ENCODE results near the gene KLK14.

KLK14 gene, protein sequence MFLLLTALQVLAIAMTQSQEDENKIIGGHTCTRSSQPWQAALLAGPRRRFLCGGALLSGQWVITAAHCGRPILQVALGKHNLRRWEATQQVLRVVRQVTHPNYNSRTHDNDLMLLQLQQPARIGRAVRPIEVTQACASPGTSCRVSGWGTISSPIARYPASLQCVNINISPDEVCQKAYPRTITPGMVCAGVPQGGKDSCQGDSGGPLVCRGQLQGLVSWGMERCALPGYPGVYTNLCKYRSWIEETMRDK

DNA sequence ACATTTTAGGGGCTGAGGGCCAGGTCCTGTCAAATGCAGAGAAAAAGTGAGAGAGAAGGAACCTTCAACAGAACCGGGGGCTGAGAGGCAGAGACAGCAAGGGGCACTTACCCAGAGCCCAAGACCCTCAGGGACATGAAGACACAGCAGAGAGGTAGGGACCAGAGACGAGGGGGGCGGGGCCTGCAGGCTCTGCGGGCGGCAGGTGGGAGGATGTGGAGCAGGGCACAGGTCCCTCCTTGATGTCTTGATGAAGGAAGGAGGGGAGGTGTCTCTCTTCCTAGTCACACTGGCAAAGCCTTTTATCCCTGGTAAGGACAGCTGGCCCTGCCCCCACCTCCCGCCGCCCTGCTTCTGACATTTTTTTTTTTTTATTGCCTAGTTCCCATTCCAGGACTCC lies at the start of gene KLK14:
Gene KLK14 (minus strand): TSS at position 277 of the 400 bp plus-strand sequence. CDS start 273 bp downstream, at position 4.
- DNase-seq (ENCODE audit: low read depth) = no peak

DNA sequence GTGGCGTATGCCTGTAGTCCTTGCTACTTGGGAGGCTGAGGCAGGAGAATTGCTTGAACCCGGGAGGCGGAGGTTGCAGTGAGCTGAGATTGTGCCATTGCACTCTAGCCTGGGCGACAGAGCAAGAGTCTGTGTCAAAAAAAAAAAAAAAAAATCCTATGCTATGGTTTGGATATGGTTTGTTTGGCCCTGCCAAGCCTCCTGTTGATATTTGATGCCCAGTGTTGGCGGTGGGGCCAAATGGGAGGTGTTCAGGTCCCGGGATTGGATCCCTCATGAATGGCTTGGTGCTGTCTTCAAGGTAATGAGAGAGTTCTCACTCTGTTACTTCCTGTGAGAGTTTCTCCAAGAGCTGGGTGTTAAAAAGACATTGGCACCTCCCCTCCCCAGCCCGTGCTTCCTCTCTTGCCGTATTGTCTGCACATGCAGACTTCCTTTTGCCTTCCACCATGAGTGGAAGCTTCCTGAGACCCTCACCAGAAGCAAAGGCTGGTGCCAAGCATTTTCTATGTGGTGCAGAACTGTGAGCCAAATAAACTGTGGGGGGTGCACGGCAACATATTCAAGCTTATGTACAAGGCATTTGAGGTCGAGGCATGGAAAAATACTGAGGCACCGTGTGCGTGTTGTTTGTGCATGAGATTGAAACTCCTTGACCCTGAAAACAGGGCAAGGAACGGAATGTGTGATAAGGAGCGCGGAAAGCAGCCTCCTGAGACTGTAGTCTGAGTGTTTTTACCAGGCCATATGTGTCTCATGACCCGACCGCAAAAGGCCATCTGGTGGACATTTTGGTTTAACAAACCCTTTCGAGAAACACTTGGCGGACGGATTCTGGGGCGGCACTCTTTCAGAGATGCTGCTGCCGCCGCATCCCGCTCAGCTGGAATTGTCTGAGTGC lies 49.3 kb upstream of the KLK14 start:
- no peak for DNase-seq (ENCODE audit: low read depth)

DNA sequence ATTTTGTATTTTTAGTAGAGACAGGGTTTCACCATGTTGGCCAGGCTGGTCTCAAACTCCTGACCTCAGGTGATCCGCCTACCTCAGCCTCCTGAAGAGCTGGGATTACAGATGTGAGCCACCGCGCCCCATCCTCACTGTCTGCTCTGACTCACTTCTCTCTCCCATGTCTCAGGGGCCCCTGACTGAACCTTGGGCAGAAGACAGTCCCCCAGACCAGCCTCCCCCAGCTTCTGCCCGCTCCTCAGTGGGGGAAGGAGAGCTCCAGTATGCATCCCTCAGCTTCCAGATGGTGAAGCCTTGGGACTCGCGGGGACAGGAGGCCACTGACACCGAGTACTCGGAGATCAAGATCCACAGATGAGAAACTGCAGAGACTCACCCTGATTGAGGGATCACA lies 47.0 kb upstream of the KLK14 start:
- no peak for DNase-seq (ENCODE audit: low read depth)

DNA sequence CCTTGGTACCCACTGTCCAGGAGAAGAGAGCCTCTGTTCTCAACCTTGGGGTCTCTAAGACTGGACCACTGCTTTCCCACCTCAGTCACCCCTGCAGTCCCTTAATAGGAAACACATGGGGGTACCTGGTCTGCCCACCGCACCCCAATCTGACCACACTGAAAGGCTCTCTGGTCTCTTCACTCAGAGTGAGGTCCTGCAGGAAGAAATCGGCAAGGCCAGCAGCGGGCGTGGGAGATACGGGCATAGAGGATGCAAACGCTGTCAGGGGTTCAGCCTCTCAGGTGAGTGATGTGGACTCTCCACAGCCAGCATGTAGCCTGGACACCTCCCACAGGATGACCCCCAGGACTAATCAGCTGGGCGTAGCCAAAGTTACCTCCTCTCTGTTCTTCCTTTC lies 45.5 kb upstream of the KLK14 start:
- DNase-seq (ENCODE audit: low read depth) = no peak

DNA sequence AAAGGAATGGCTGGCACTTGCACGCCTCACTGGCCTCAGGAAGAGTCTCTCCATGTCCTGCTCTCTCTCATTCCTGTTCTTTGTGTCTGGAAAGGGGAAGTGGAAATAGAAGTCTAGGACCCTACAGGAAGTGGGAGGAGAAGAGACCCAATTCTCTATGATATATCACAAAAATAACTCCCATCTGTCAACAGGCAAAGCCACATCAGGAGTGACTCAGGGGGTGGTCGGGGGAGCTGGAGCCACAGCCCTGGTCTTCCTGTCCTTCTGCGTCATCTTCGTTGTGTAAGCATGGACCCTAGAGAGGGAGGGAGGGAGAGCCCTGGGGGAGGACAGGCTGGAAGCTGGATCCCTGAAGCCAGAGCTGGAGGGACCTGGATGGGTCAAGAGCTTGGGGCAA lies 45.1 kb upstream of the KLK14 start:
- DNase-seq (ENCODE audit: low read depth) = no peak

DNA sequence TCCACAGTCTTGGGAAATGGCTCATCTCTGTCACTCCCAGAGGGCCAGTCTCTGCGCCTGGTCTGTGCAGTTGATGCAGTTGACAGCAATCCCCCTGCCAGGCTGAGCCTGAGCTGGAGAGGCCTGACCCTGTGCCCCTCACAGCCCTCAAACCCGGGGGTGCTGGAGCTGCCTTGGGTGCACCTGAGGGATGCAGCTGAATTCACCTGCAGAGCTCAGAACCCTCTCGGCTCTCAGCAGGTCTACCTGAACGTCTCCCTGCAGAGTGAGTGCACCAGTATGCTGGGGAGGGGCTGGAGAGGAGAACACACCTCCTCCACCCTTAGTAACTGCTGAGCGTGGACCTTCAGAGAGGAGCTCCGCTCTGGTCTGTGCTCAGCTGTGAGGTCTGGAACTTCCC lies 44.3 kb upstream of the KLK14 start:
- no peak for DNase-seq (ENCODE audit: low read depth)

DNA sequence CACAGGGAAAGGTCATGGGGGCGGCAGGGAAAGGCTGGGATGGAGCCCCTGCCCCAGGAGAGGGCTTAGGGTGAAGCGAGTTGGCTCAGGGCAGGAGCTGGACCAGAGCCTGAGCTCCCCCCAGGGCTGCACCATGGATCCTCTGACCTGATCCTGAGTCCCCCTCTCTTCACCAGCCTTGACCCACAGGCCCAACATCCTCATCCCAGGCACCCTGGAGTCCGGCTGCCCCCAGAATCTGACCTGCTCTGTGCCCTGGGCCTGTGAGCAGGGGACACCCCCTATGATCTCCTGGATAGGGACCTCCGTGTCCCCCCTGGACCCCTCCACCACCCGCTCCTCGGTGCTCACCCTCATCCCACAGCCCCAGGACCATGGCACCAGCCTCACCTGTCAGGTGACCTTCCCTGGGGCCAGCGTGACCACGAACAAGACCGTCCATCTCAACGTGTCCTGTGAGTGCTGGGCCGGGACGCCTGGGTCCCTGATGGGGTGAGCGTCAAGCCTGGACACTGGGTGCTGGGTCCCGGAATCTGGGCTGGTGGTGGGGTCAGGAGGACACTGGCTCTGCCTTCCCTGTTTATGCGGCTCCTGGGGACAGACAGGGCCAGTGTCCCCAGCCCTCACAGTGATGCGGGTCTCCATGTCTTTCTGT lies 42.9 kb upstream of the KLK14 start:
- no peak for DNase-seq (ENCODE audit: low read depth)

DNA sequence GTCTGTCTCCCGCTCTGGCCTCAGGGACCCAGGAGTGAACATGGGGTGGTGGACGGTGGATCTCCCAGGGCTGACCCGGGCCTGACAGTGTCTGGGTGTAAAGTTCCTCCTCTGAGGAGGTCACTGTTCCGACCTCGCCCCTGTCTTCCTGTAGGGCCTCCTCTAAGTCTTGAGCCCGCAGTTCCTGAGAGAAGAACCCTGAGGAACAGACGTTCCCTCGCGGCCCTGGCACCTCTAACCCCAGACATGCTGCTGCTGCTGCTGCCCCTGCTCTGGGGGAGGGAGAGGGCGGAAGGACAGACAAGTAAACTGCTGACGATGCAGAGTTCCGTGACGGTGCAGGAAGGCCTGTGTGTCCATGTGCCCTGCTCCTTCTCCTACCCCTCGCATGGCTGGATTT lies 42.0 kb upstream of the KLK14 start, which contains the start of gene SIGLEC9:
Gene SIGLEC9 (plus strand): TSS at position 178 of the 400 bp plus-strand sequence. CDS start 69 bp downstream, at position 247.
- DNase-seq (ENCODE audit: low read depth) = no peak

DNA sequence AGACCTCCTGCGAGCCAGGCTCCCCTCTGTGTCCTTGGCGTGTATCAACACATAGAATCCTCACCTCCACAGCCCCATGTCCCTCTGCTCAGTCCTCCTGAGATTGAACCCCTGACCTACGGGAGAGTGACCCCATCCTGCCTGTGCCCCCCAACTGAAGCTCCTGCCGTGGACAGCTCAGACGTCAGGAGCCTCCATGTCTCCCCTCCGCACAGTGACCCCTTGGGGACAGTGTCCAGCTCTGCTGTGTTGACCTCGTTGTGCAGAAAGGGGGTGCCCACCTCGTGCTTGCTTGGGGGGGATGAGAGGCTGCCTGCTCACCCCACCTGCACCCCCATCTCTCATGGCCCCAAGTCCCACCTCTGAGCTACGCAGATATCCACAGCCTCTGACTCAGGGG lies 41.5 kb upstream of the KLK14 start:
- no peak for DNase-seq (ENCODE audit: low read depth)

DNA sequence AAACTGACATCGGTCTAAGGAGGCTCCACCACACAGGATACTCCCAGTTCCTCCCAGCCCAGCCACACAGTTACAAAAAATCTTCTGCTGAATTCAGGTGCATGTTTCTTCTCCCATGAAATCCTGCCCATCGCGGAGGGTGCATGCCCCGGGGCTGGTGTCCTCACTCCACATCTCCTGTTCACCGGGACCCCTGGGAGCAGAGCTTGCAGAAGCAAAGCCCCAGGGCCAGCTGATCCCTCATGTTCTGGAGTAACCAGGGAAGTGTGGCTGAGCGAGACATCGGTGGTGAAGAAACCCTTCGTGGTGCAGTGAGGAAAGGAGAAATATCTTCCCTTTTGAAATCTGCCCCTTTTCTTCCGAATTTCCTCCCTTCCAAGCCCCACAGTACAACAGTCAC lies 41.1 kb upstream of the KLK14 start:
- no peak for DNase-seq (ENCODE audit: low read depth)

DNA sequence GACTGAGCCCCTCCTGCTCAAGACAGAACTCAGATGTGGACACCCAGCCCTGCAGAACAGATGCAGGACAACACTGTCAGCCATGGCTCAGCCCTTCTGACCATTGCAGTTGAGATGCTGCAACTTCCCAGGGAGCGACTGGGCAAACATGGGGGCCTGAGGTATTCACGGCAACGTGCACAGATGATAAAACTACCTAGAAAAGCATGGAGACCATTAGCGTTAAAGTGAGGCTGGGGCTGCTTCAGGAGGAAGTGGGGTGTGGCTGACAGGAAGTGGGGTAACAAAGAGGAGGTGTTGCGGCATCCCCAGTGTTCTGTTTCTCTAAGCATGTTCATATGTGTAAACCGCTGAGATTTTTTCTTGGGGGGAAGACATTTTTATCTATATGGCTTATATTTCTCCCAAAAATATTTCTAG lies 40.7 kb upstream of the KLK14 start:
- no peak for DNase-seq (ENCODE audit: low read depth)

DNA sequence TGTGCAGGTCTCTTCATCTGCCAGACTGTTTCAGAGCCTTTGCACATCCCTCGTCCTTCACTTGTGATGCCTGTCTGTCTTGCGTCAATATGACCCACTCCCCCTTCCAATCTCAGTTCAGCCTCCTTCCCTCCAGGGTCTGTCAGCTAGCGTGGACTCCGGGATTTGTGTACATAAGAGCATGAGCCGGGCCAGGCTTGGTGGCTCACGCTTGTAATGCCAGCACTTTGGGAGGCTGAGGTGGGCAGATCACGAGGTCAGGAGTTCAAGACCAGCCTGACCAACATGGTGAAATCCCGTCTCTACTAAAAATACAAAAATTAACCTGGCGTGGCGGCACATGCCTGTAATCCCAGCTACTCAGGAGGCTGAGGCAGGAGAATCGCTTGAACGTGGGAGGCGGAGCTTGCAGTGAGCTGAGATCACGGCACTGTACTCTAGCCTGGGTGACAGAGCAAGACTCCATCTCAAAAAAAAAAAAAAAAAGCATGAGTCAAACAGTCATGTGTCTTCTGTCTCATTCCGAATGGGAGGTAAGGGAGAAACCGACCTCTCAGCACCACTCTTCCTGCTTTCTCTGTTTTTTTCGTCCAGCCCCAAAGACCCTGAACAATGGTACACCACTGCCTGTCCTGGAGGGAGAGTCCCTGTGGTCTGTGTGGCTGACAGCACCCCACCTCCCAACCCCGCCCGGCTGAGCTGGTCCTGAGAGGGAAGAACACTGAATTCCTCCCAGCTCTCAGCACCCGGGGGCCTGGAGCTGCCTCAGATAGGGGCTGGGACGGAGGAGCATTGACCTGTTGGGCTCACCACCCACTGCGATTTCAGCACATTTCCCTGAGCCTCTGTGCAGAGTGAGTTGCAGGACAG lies 39.7 kb upstream of the KLK14 start:
- DNase-seq (ENCODE audit: low read depth) = no peak

DNA sequence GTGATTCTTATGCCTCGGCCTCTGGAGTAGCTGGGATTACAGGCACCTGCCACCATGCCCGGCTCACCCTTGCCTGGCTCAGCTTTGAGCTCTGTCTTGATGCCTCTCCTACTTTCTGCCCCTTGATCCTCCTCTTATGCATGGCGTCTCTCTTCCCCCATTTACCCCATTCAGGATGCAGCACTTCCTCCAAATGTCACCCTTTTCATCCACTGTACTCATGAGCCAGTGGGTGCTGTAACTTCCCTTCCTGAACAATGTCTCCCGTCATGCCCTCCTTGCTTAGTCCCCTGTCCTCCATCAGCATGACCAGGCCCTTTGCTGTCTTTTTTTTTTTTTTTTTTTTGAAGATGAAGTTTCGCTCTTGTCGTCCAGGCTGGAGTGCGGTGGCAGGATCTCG lies 38.6 kb upstream of the KLK14 start:
- DNase-seq (ENCODE audit: low read depth) = no peak

DNA sequence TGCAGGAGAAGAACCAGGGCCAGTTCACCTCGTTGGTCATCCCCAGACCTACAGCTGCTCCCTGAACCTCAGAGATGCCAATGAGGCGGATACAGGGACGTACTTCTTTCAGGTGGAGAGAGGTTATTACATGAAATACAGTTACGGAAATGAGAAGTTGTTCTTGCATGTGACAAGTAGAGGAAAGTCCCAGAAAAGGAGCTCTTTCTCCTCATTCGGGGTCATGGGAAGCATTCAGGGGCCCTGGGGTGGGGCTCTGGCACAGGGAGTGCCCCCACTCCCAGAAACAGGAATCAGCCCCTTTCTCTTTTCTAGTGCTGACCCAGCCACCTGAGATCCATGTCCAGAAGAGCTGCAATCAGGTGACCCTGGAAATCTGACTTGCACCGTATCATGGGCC lies 37.5 kb upstream of the KLK14 start:
- no peak for DNase-seq (ENCODE audit: low read depth)

DNA sequence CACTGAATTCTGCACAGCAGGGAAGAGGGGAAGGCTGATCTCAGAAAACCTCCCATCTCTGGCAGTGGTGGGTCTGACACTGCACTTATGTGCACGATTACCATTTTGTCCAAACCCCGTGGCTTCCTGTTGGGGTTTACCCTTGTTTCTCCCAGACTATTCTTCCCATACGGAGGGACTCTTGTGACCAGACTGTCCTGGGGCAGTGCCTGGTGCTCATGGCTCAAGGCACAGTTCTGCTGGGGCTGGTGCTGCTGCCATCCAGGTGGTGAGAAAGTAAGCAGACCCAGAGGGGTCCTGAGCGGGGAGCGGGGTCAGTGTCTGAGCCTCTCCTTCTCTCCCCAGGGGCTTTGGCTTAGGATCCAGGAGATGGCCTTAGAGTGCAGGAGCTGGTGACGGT lies 36.9 kb upstream of the KLK14 start:
- DNase-seq (ENCODE audit: low read depth) = no peak

DNA sequence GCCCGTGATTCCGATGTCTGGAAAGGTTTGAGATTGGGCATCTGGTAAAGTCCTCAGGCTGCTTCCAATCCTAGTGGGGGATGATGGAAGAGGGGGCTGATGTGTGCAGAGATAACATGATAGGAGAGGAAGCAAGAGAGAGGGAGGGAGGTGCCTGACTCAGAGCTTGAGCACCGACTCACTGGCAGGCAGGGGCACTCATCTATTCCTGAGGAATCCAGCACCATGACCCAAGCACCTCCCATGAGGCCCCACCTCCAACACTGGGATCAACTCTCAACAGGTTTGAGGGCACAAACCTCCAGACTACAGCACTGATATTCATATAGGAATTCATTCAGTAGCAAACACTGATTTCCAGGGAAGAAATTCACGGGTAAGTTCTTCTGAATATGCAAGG lies 36.4 kb upstream of the KLK14 start:
- no peak for DNase-seq (ENCODE audit: low read depth)

DNA sequence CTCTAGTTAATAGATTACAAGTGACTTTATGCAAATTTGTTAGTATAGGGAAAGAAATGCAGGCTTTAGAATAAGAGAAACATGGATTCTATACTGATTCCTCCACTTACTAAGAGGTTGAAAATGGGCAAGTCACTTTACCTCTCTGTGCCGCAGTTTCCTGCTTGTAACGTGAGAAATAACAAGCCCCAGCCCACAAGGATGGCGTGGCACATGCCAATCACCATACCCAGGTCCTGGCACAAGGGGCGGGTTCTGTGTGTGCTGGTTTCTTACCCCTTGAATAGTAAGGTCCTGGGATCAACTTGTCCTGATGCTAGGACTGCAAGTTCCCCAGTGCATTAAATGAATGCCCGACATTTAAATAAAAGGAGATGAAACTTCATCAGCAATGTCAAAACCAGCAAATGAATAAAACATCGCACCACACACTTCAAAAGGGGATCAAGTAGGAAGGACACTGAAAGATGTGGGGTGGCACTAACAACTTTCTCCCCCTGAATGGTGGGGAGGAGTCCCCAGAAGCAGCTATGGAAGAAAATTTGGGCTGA lies 34.1 kb upstream of the KLK14 start:
- DNase-seq (ENCODE audit: low read depth) = no peak

DNA sequence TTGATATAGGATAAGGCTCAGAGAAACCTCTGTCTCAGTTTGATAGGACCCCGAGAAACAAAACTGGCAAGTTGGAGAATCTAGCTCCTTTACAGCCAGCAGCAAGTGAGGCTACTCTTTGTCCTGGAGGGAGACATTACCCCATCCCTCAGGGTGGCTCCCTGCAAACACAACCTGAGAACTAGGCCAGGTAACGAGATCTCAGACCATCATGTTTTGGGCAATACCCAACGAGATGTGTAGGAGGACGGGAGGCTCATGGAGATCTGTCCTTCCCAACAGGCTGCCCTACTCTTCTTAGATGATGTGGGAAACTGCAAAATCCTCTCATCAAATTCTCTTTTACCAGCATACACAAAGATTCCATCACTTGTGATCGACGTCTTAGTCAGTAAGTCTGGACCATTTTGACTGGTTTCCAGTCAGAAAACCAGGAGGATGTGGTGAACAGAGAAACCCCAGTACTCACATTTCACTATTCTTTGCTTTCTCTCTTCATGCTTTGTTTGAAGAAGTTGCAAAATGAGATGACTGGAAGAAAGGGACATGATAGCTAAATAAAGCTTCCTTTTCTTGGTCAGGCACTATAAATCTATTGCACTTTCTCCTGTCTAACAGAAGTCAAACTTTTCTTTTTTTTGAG lies 31.5 kb upstream of the KLK14 start:
- no peak for DNase-seq (ENCODE audit: low read depth)

DNA sequence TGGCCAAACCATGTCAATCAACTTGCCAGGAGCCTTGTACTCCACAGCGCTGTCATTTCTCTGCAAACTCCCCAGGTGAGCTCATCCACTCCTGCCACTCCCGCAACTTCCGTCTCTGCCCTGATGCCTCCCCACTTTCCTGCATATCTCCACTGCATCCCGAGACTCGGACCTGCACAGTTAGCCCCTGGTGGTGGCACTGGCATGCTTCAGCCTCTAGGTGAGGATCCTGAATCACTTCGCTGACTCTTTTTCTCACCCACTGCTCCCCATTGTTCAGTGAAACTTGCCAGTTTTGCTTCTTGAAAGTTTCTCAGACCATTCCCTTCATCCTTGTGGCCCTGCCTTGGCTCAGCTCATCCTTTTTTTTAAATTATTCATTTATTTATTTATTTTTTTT lies 28.9 kb upstream of the KLK14 start:
- DNase-seq (ENCODE audit: low read depth) = no peak

DNA sequence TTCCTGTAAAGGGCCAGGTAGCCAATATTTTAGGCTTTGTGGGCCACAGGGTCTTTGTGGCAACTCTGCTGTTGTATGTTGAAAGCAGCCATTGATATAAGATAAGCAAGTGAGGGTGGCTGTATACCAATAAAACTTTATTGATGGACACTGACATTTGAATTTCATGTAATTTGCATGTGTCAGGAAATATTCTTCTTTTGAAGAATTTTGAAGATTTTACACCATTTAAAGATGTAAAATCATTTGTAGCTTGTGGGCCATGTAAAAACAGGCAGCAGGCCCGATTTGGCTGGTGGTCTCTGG lies 27.9 kb upstream of the KLK14 start:
- DNase-seq (ENCODE audit: low read depth) = no peak

DNA sequence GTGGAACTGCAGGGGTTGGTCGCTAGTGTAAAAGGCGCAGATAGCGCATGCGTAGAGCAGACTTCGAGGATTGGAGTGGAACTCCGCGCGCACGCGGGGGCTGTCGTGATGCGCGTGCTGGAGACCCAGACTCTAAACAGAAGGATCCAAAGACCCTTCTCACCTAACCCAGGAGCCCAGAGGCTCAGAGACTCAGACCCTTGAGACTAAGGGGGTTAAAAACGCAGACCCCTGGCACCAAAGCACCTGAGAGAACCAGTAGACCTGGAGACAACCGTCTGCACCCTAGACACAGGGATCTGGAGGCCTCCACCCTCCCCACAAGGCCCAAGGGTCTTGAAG lies 26.1 kb upstream of the KLK14 start:
- DNase-seq (ENCODE audit: low read depth) = no peak
